Dedifferentiated amniotic fluid mesenchymal stem cell (primary cell): ENCODE results near the gene IL11.

Source experiments
- DNase-seq: peaks from one replicate; pipeline ENCODE4 v3.0.0-alpha.2; 2016; ENCODE audit errors: extremely low spot score

IL11 gene

GRCh38 chr19:55372316-55373081, 2.2 kb upstream of the IL11 start:
- DNase-seq, result no peak

DNA sequence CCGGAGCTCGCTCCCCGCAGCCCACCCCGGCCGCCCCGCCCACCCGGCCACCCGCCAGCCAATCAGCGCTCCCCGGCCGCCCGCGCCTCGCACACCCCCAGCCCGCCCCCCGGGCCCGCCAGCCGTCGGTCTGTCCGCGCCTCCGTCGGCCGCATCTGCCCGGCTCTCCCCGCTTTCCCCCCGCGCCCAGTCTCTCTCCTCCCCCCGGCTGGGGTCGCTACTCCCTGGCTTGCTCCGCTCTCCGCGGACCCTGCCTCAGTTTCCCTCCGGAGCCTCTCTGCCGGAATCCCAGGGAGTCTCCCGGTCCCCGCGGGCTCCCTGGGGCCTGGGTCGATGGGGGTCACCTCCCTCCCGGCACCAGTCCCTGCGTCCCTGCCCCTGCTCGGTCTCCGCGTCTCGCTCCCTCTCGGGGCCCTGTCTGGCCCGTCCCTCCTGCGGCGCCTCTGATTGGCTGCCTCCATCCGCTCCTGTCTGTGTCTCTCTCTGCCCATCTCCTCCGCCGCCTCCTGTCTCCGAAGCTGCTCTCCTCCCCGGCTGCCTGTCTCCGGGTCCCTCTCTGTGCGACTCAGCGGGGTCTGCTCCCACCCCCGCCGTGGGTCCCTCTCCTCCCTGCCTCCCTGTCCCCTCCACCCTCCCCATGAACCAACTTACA, 484 bp downstream of the IL11 start:
- peak; percentile 54 for DNase-seq

GRCh38 chr19:55368701-55369563, 1.3 kb downstream of the IL11 start:
- peak; percentile 34 for DNase-seq

DNA sequence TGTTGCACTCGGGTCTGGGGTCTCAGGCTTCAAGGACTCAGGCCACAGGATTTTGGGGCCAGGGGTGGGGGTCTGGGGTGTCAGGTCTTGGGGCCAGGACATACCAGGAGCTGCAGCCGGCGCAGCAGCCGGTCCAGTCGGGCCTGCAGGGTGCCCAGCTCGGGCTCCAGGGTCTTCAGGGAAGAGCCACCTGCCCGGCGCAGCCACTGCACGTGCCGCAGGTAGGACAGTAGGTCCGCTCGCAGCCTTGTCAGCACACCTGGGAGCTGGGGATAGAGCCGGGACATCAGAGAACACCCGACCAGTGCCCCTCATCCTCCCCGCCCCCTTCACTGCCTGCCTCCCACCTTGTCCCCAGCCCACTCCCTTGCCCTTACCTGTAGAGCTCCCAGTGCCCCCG, 2.2 kb downstream of the IL11 start:
- DNase-seq, result no peak

GRCh38 chr19:55366790-55367189, 3.5 kb downstream of the IL11 start:
- DNase-seq, result no peak

DNA sequence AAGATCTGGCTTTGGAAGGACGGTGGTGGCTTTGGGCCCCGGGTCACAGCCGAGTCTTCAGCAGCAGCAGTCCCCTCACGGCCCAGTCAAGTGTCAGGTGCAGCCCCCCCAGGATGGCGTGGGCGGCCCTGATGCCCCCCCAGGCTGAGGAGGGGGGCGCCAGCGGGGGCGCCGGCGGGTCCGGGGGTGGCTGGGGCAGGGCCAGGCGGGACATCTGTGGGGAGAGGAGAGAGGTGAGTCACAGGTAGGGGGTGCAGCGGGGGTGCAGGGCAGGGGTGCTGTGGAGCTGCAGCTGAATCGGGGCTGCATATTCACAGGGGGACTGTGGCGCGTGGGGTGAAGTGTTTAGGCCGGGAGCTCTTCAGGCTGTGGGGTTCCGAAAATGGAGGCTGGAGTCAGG, 4.3 kb downstream of the IL11 start:
- DNase-seq, result no peak

DNA sequence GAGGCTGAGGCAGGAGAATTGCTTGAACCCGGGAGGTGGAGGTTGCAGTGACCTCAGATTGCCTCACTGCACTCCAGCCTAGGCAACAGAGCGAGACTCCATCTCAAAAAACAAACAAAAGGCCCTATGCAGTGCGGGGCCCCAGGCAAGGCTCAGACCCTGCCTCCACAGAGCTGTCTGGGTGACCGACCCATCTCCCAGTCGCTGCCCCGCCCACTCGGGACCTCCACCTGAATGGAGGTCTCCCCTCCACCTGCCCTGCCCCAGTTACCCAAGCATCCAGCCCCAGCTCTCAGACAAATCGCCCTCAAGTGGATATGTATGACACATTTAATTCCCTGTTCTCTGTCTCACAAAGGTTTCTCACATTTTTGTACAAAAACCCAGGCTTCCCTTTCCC, 5.0 kb downstream of the IL11 start:
- DNase-seq, result no peak

DNA sequence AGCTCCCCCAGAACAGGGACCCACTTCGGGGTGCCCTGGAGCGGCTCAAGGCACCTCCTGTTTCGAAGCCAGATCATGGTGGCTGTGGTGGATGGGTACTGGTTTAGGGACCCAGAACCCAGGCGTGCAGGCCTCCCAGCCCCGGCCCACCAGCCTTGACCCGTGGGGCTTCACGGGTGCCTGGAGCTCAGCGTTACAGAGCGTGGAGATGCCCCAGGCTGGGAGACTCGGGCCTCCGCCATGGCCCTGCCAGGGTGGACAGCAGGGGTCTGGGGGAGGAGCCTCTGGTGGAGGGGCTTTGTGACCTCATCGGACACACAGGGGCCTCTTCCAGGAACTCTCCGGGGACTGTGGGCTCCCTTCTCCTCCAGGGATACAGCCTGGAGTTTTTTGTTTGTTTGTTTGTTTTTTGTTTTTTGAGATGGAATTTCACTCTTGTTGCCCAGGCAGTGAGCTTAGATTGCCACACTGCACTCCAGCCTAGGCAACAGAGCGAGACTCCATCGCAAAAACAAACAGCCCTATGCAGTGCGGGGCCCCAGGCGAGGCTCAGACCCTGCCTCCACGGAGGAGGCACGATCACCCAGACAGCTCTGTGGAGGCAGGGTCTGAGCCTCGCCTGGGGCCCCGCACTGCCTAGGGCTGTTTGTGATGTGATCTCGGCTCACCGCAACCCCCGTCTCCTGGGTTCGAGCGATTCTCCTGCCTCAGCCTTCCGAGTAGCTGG, 7.1 kb downstream of the IL11 start, which contains the start of gene GARIN5B:
TSS of gene GARIN5B (minus strand) at position 271 of the 727 bp plus-strand sequence. CDS start at position 77, 194 bp downstream.
- DNase-seq, result no peak

- DNase-seq, result no peak
These were observed 7.9 kb downstream of the IL11 start for GRCh38 chr19:55362174-55362989.

DNA sequence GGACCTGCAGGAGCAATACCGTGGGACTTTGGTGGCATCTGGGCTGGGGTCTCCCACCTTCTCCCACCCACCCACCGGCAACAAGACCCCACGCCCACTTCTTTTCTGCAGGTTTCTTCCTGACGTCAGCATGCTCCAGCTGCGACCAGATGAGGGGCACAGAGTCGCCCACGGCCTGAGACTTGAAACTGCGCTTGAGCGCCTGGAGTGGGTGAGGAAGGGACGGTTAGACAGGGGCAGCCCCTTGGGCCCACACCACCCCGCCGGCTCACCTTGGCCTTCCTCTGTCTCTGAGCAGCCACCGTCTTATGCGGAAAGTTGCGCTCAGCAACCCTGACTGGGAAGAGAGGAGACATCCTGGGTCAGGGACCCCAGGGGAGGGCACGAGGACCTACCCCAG, 9.4 kb downstream of the IL11 start:
- DNase-seq, result no peak

GRCh38 chr19:55358943-55359908, 11.0 kb downstream of the IL11 start:
- no peak for DNase-seq

DNA sequence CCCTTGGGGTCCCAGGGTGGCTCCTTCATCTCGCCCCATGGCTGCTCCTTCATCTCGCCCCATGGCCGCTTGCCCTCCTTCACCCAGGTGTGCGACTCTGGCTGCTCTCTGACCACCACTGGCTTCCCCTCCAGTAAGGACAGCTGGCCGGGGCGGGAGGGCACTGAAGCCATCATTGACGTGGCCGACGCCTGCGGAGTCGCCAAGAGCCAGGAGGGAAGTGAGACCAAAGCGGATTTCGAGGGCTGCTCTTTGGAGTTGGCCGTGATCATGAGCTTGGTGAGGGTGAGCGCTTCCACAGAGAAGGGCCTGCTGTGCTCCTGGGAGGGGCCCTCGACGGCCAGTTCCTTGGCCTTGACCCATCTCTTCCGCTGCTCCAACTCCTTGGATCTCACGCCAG, 11.8 kb downstream of the IL11 start:
- no peak for DNase-seq

- DNase-seq, result no peak
These were observed 14.9 kb downstream of the IL11 start for GRCh38 chr19:55355213-55355821.

GRCh38 chr19:55354698-55355212, 15.5 kb downstream of the IL11 start, which contains the start of gene COX6B2:
COX6B2 (minus strand) TSS chr19:55354719; CDS start chr19:55354521, 198 bp downstream.
- DNase-seq, result no peak

DNA sequence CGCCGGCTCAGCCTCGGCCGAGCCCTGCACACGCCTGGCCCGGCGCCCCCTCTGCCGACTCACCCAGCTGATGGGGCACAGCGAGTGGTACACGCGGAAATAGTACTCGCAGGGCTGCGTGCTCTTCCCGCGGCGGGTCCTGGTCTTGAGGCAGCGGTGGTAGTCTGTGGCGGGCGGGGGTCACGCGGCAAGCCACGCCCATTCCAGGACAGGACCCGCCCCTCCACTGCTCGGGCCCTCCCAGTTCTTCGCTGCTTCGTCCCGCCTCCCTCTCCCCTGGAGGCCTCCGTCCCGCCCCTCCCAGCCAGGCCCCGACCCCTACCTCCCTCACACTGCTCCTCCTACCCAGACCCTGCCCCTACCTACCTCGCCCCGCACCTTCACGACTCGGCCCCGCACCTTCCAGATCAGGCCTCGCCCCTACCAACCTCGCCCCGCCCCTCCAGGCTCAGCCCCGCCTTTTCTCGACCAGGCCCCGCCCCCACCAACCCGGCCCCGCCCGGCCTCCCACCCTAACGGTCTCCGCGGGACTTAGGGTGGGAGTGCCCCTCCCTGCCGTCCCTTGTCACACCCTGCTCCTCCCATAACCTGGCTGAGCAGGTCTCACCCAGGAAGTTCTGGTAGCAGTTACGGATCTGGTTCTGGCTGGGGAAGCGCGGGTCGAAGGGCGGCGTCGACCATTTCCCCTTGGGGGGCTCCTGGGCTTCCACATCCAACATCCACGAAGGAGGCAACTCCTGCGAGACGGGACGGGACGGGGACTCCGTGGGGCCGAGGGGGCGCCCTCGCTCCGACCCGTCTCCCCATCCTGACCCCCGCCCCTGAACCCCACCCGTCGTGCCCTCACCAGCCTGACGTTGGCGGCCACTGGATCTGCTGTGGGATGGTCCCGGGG, 16.2 kb downstream of the IL11 start:
- DNase-seq, result no peak

DNA sequence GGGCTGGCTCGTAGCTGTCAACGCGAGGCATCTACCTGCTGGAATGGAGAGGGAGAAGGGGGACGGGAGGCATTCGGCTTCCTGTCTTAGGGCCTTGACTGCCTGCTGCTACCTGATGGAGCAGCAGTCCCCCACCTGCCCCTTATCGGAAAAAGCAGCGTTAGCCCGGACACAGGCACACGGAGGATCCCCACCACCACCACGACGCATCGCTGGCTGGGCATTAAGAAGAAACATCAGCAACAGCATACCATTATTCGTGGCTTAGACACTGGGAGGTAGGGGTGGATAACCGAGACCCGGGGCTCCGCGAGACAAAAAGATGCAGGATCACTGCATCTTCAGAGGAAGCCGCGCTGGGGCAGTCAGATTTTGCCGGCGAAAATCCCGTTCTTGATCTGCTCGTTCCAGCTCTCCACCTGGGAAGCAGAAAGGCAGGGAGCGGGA, 16.9 kb downstream of the IL11 start:
- DNase-seq, result no peak

- no peak for DNase-seq
These were observed 17.6 kb downstream of the IL11 start for GRCh38 chr19:55352549-55353145.
